ENCODE results near the gene LANCL3. TPM values are rescaled to one million over a fixed set of nuclear protein-coding genes. Genes with fewer than 3 reads are reported as not detected.
A peak's percentile ranks its signal among the peaks of the same experiment; 100 is the strongest.
"Not testable (repeated sequence)": the region's sequence is repeated elsewhere in the genome, so short reads cannot be mapped to it uniquely, and the experiment has no call there.

Gene LANCL3
- total and polyA plus RNA-seq, 8 donors: 0.30 to 5.3 (median 1.3) TPM

DNA sequence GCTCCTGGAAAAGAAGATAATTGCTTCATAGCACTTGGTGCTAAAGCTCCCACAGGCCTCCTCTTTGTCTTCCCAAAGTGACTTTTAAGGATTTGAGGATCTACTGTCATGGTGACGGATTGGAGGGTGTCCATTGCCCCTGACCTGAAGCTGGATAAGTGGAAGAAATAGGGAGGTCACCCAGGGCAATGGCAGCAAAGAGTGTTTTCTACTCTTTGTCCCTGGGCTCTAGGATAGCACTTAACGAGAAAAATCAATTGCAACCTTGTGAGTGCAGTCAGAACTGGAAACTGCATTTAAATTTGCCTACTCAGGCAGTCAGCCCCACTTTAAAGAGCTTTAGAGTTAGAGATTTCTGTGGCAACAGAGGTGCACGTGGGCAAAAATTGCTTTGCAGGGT lies 70.4 kb downstream of the LANCL3 start:
- TF ChIP-seq POLR2AphosphoS5 (IDR thresholded peaks at IDR 0.05) (no peak), POLR2A (IDR thresholded peaks at IDR 0.05) (no peak)
- Histone ChIP-seq H3K9me3 (no peaks in the 10 kb centered on the region), H3K27me3 (no peaks in the 10 kb centered on the region), H3K27ac (no peak overlapping the region), H3K4me1 (no peaks in the 10 kb centered on the region), H3K36me3 (no peaks in the 10 kb centered on the region), H3K4me3 (no peak overlapping the region)
- DNase-seq: no peak
- WGBS, 5 donors: 37 to 84% (median 76%) methylated on average over 3 of the region's 3 CpGs
- intact Hi-C loops (cut with DNase I; ENCODE audit: low total_unique reads): no loop called here

DNA sequence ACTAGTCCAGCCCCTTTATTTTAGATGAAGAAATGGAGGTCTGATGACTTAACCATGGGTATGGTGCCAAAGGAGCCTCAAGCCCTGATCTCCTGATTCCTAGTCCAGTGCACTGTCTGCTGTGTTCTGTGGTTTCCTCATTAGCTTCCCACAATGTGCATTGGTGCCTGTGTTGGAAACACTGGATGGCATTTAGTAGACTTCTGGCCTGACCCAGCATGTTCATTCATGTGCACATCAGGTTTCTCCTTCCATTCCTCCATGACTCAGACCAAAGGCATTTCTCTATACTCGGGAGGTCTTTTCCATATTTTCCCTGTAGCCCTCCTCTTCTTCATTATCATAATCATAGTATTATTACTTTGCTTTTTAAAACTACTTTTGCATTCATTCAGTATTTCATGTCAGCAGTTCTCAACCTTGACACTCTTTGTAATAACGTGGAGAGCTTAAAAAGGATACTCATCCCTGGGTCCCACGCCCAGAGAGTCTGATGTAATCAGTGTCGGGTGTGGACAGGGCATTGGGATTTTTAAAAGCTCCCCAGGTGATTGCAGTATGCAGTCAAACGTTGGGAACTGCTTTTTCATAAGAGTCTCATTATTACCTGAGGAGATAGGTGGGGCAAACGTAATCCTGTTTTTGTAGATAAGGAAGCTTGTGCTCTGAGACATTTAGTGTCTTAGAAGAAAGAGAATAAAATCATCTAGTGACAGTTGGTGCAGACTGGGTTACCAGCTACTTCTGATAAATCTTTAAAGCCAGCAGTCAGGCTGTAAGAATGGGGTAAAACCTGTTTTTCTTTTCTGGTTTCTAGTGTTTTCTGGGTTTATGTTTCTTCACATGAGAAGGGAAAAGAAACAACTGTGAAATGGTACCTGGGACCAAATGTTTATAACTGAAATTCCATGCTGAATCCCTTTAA lies 73.2 kb downstream of the LANCL3 start:
- no peaks in the 10 kb centered on the region for H3K27me3 ChIP-seq
- intact Hi-C loops (cut with DNase I; ENCODE audit: low total_unique reads): no loop called here
- no peak for DNase-seq
- H3K27ac ChIP-seq: no peak overlapping the region
- H3K36me3 ChIP-seq: no peaks in the 10 kb centered on the region
- no peaks in the 10 kb centered on the region for H3K4me1 ChIP-seq
- TF ChIP-seq POLR2A (IDR thresholded peaks at IDR 0.05) (no peak), EP300 (IDR thresholded peaks at IDR 0.05) (no peak), POLR2AphosphoS5 (IDR thresholded peaks at IDR 0.05) (no peak)
- TF ChIP-seq, protein P1, sequence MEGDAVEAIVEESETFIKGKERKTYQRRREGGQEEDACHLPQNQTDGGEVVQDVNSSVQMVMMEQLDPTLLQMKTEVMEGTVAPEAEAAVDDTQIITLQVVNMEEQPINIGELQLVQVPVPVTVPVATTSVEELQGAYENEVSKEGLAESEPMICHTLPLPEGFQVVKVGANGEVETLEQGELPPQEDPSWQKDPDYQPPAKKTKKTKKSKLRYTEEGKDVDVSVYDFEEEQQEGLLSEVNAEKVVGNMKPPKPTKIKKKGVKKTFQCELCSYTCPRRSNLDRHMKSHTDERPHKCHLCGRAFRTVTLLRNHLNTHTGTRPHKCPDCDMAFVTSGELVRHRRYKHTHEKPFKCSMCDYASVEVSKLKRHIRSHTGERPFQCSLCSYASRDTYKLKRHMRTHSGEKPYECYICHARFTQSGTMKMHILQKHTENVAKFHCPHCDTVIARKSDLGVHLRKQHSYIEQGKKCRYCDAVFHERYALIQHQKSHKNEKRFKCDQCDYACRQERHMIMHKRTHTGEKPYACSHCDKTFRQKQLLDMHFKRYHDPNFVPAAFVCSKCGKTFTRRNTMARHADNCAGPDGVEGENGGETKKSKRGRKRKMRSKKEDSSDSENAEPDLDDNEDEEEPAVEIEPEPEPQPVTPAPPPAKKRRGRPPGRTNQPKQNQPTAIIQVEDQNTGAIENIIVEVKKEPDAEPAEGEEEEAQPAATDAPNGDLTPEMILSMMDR (IDR thresholded peaks at IDR 0.05): no peak
- no peaks in the 10 kb centered on the region for H3K9me3 ChIP-seq
- no peak overlapping the region for H3K4me3 ChIP-seq
- WGBS, 5 donors: 37 to 48% (median 44%) methylated on average over 6 of the region's 6 CpGs

DNA sequence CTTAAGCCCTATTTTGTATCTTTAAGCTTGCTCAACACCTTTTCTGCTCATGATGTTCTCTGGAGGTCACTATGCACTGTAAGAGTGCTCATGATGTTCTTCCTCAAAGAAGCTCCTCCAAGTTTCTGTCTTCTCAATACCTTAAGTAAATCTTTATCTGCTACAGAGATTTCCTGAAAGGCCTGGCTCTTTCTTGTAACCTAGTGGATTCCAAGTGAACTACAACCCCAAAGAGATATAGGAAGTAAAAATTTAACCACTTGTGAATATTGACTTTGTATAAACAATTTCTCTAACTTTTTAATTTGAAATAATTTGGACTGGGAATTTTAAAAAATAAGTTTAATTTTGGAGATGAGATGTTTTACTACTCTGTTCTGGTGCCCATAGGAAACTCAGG lies 74.8 kb downstream of the LANCL3 start:
- H3K27me3 ChIP-seq: no peaks in the 10 kb centered on the region
- no peak for DNase-seq
- TF ChIP-seq, protein P1 (IDR thresholded peaks at IDR 0.05): peak in 2 of 7 experiments; percentile 6 to 20
- no peak for TF ChIP-seq EP300 (IDR thresholded peaks at IDR 0.05)
- H3K4me1 ChIP-seq: no peaks in the 10 kb centered on the region
- no peaks in the 10 kb centered on the region for H3K36me3 ChIP-seq
- no peak overlapping the region for H3K27ac ChIP-seq
- no peaks in the 10 kb centered on the region for H3K9me3 ChIP-seq
- H3K4me3 ChIP-seq: no peak overlapping the region
- intact Hi-C loops (cut with DNase I; ENCODE audit: low total_unique reads): no loop called here

DNA sequence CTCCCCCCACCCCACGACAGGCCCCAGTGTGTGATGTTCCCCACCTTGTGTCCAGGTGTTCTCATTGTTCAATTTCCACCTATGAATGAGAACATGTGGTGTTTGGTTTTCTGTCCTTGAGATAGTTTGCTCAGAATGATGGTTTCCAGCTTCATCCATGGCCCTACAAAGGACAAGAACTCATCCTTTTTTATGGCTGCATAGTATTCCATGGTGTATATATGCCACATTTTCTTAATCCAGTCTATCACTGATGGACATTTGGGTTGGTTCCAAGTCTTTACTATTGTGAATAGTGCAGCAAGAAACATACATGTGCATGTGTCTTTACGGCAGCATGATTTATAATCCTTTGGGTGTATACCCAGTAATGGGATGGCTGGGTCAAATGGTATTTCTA lies 79.4 kb downstream of the LANCL3 start:
- H3K36me3 ChIP-seq; H3K4me1 ChIP-seq; intact Hi-C loops (cut with DNase I; ENCODE audit: low total_unique reads); H3K27ac ChIP-seq; H3K9me3 ChIP-seq; DNase-seq; H3K27me3 ChIP-seq; H3K4me3 ChIP-seq: not testable (repeated sequence)
- 87 to 96% (median 93%) methylated on average over 2 of the region's 2 CpGs for WGBS, 5 donors

DNA sequence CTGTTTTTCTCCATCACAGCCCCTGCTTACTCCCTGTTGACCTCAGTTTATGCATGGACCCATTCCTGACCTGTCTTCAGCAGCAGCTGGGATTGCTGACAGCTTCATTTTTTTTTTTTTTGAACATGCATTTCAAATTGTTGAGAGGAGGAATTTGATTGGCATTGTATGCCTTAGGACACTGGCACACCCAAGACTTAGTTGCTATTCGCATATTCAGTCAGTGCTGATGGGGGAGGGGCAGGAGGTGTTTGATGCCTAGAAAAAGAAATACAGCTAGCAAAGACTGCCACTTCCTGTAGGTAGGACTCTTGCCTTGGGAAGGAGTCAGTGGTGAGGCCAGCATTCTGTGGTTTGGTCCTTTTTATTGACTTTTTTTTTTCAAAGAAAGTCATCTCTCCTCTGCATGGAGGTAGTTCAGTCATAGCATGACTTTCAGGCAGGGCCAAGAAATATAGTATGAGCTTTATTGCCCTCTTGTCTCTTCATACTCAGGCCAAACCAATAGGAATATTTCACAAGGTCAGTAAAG lies 80.5 kb downstream of the LANCL3 start:
- WGBS, 5 donors: 47 to 100% (median 80%) methylated on average over 1 of the region's 1 CpG
- TF ChIP-seq, protein P1 (IDR thresholded peaks at IDR 0.05): no peak
- TF ChIP-seq EP300 (IDR thresholded peaks at IDR 0.05): no peak
- TF ChIP-seq POLR2AphosphoS5 (IDR thresholded peaks at IDR 0.05): no peak
- no peak for TF ChIP-seq POLR2A (IDR thresholded peaks at IDR 0.05)
- intact Hi-C loops (cut with DNase I; ENCODE audit: low total_unique reads): no loop called here
- Histone ChIP-seq H3K4me3 (no peak overlapping the region), H3K27ac (no peak overlapping the region), H3K4me1 (no peaks in the 10 kb centered on the region), H3K36me3 (no peaks in the 10 kb centered on the region), H3K9me3 (no peaks in the 10 kb centered on the region), H3K27me3 (no peaks in the 10 kb centered on the region)
- no peak for DNase-seq

Data from stomach (tissue), 9 donors.